Activated T-cell treated with anti-CD3 and anti-CD28 coated beads for 1 hour (primary cell): ENCODE measurements around the gene CDK17.

Source experiments
- DNase-seq: peaks from one replicate; pipeline ENCODE4 v3.0.0-alpha.2; 2020; ENCODE audit warnings: low read depth

CDK17 gene

DNA sequence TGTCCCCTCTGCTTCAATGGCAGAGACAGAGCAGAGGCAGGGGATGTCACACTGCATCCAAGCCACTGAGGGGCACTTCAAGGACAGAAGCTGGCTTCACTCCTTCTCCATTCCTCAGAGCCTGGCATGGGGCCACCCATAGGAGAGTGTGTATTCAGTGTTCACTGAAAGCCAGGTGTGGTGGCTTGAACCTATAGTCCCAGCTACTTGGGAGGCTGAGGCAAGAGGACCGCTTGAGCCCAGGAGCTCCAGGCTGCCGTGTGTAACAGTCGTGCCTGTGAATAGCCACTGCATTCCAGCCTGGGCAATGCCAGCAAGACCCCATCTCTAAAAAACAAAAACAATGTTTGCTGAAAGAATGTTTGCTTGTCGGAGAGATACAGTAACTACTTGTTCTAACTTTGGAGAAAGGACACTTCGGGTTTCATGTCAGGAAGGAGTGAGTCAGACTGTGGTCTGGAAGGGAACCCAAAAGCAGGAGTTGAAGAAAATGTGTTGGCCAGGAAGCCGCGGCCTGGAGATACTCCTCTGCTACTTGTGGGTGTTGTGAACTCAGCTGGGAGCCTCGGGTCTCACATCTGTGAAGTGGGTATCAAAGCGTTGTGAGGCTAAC, 162.7 kb downstream of the CDK17 start:
- peak; percentile 20 for DNase-seq

DNA sequence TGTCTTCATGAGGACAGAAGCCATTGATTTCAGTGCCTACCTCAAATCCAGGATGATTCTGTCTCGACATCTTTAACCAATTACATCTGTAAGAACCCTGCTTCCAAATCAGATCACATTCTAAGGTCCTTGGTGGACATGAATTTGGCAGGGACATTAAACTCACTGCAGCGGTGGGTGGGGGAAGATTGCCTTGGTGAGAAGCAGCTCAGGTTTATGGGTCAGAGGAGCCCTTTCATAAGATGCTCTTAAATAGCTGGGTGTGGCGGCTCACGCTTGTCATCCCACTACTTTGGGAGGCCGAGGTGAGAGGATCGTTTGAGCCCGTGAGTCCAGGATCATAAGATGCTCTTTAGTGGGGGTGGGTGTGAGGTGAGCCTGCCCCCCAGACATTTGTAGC, 163.2 kb downstream of the CDK17 start:
- DNase-seq: no peak

GRCh38 chr12:96236221-96236822, 163.9 kb downstream of the CDK17 start:
- DNase-seq: no peak

- no peak for DNase-seq
Observed at GRCh38 chr12:96235484-96235826, 164.8 kb downstream of the CDK17 start.

GRCh38 chr12:96234591-96235483, 165.4 kb downstream of the CDK17 start:
- DNase-seq: no peak

DNA sequence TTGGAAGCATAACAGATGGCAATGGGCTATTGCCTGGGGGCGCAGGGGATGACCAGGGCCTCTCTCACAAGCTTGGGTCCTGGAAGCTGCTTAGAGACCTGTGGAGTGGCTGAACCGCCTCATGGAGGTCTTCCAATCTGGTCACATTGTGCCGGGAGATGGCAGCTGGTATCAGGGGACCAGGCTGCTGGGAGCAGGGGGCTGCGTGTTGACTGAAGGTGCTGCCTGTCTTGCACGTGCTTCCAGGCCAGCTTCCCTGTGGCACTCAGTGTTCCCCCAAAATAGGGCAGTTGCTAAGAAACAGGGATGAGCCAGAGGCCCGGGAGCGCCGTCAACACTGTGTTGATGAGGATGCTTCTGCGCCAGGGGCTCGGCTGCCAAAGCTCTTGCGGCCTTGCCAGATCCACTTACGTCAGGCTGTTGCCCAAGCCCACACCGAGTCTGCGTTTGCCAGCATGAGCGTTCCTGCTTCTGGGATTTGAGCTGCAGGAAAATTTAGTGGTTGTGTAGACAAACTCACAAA, 166.2 kb downstream of the CDK17 start:
- no peak for DNase-seq

DNA sequence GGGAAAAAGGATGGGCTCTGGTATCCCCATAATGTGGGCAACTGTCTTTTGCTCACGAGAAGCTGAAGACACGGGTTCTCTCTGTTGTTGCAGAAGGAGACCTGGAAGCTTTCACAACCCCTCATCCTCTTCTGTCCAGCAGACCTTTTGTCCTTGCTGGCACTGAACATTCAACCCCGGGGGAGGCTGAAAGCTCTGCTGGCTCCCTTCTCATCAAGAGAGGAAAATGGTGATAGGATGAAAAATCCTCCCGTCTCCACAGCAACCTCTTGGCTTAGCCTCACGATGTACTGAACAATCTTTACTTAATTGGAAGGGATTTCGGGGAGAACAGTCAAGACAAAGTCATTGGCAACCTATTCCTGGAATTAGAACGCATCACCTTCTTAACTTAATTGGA, 167.1 kb downstream of the CDK17 start:
- DNase-seq: no peak

DNA sequence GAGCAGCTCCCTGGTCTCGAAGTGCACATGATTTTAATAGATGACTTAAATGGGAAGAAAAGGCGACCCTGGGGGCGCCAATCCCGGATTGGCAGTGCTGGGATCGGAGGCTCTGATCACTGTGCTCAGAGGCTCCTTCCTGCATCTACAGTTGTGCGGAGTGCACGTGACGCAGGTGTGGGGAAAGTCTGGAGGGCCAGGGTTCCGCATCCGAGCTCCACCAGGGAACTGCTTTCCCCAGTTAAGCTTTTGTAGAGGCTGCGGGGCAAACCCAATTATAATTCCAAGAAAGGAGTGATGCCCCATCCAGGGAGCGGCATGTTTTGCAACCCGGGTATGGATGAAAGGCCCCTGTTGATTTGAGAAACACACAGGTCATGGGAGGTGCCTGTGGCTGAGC, 169.6 kb downstream of the CDK17 start:
- DNase-seq: no peak

- DNase-seq: no peak
Observed at GRCh38 chr12:96228566-96229248, 171.5 kb downstream of the CDK17 start.
